GM23338 (cell line): Measurements from ENCODE around the gene MYH10. TPM values are rescaled to one million over a fixed set of nuclear protein-coding genes. Genes with fewer than 3 reads are reported as not detected.

Experiments used
- ATAC-seq: fragments of 200-7000 bp; cut with Tn5 transposase; 3 replicates; pipeline ENCODE4 v1.9.1; 2020
- DNase-seq: peaks from one replicate; pipeline ENCODE4 v3.0.0-alpha.2; 2015; ENCODE audit warnings: low spot score
- H2AFZ ChIP-seq: fragments of 200-600 bp; sonication (generic); 2 replicates; pipeline ENCODE4 v1.8.0; 2016; ENCODE audit warnings: antibody characterized with exemption, mild to moderate bottlenecking, moderate library complexity
- H3F3A ChIP-seq: fragments of 200-600 bp; sonication (generic); replicated peaks from 2 replicates; pipeline ENCODE4 v1.8.0; 2017; ENCODE audit warnings: antibody characterized with exemption, mixed run types, low read depth
- H3K27ac ChIP-seq: fragments of 200-600 bp; sonication (generic); 2 replicates; pipeline ENCODE4 v1.6.1; 2016; ENCODE audit warnings: low read depth
- H3K27me3 ChIP-seq: fragments of 200-600 bp; sonication (generic); 2 replicates; pipeline ENCODE4 v1.8.0; 2016; ENCODE audit warnings: mild to moderate bottlenecking, mixed run types, moderate library complexity; ENCODE audit not compliant: insufficient read depth
- H3K36me3 ChIP-seq: fragments of 200-600 bp; sonication (generic); 2 replicates; pipeline ENCODE4 v1.8.0; 2016; ENCODE audit warnings: mild to moderate bottlenecking; ENCODE audit not compliant: insufficient read depth
- H3K4me1 ChIP-seq: fragments of 200-600 bp; sonication (generic); 2 replicates; pipeline ENCODE4 v1.8.0; 2016; ENCODE audit warnings: mild to moderate bottlenecking, moderate library complexity; ENCODE audit not compliant: insufficient read depth
- H3K4me2 ChIP-seq: fragments of 200-600 bp; sonication (generic); 2 replicates; pipeline ENCODE4 v1.7.1; 2017; ENCODE audit warnings: mixed run types
- H3K4me3 ChIP-seq: fragments of 200-600 bp; sonication (generic); 2 replicates; pipeline ENCODE4 v1.6.1; 2016; ENCODE audit warnings: mixed run types
- H3K79me2 ChIP-seq: fragments of 200-600 bp; sonication (generic); replicated peaks from 2 replicates; pipeline ENCODE4 v1.8.0; 2017; ENCODE audit warnings: mild to moderate bottlenecking; ENCODE audit not compliant: insufficient read depth
- H3K9me2 ChIP-seq: fragments of 200-600 bp; sonication (generic); 2 replicates; pipeline ENCODE4 v1.8.0; 2017; ENCODE audit not compliant: insufficient read depth
- H4K20me1 ChIP-seq: fragments of 200-600 bp; sonication (generic); replicated peaks from 2 replicates; pipeline ENCODE4 v1.8.0; 2017; ENCODE audit warnings: mild to moderate bottlenecking; ENCODE audit not compliant: insufficient read depth
- H3K27ac Mint-ChIP-seq: 2 replicates; pipeline ENCODE4 v1.8.0; 2020; ENCODE audit warnings: inconsistent platforms, mild to moderate bottlenecking, moderate library complexity, mixed read lengths
- H3K27me3 Mint-ChIP-seq: 3 replicates; pipeline ENCODE4 v1.8.0; 2022; ENCODE audit warnings: low read depth, mild to moderate bottlenecking, moderate library complexity, mixed read lengths, inconsistent platforms; ENCODE audit not compliant: insufficient read depth, poor library complexity
- H3K36me3 Mint-ChIP-seq: 3 replicates; pipeline ENCODE4 v1.8.0; 2021; ENCODE audit warnings: low read depth, mild to moderate bottlenecking, inconsistent platforms, moderate library complexity, mixed read lengths
- H3K4me1 Mint-ChIP-seq: 3 replicates; pipeline ENCODE4 v1.8.0; 2020; ENCODE audit warnings: mild to moderate bottlenecking, inconsistent platforms, mixed read lengths
- H3K4me3 Mint-ChIP-seq: 3 replicates; pipeline ENCODE4 v1.8.0; 2021; ENCODE audit warnings: moderate library complexity, mild to moderate bottlenecking, inconsistent platforms, mixed read lengths
- H3K9me3 Mint-ChIP-seq: 3 replicates; pipeline ENCODE4 v1.8.0; 2020; ENCODE audit warnings: moderate library complexity, mild to moderate bottlenecking, inconsistent platforms, mixed read lengths
- JUNB ChIP-seq: IDR thresholded peaks from one replicate; pipeline ENCODE4 v1.6.1; 2016; ENCODE audit warnings: antibody characterized with exemption; ENCODE audit not compliant: unreplicated experiment
- NANOG ChIP-seq: IDR thresholded peaks from 2 replicates; pipeline ENCODE4 v1.6.1; 2016; ENCODE audit warnings: antibody characterized with exemption, borderline replicate concordance
- ZNF331 ChIP-seq: fragments of 250-450 bp; sonication (Bioruptor Pico); IDR thresholded peaks from 2 replicates; pipeline ENCODE4 v1.5.0; 2020; ENCODE audit warnings: low read depth, mild to moderate bottlenecking, moderate library complexity
- polyA plus RNA-seq: library from polyadenylated mRNA; unstranded; fragments of >200 nt; fragmentation: Nextera tagmentation; extraction: Ambion mirVana; gene quantifications from 2 replicates; pipeline ENCODE4 v1.2.1, GENCODE V29; 2016
- total RNA-seq: library from RNA; depleted of rRNA; stranded (reverse); fragments of >200 nt; shearing (Covaris generic); gene quantifications from 2 replicates; pipeline ENCODE4 v1.2.3, GENCODE V29; 2014
- TF ChIP-seq, protein P1 (sequence below): IDR thresholded peaks from 2 replicates; pipeline ENCODE4 v1.6.1; 2016; ENCODE audit warnings: antibody characterized with exemption
- TF ChIP-seq, protein P2 (sequence below): fragments of 250-450 bp; sonication (Bioruptor Pico); IDR thresholded peaks from 2 replicates; pipeline ENCODE4 v1.5.0; 2020; ENCODE audit warnings: mild to moderate bottlenecking, moderate library complexity
- TF ChIP-seq, protein P3 (sequence below), 2 experiments: fragments of 200-600 bp in 1 of 2; sonication (generic) in 1 of 2; conservative IDR thresholded peaks; 2 replicates each; pipeline versions ENCODE4 v1.5.1 to v1.6.1; 2016 to 2017; ENCODE audit warnings: antibody characterized with exemption in 2 of 2, low read depth in 2 of 2, mild to moderate bottlenecking in 2 of 2, moderate library complexity in 1 of 2

The MYH10 gene
- total and polyA plus RNA-seq, 2 experiments from 2014 or later: 89.5 to 230 TPM

DNA sequence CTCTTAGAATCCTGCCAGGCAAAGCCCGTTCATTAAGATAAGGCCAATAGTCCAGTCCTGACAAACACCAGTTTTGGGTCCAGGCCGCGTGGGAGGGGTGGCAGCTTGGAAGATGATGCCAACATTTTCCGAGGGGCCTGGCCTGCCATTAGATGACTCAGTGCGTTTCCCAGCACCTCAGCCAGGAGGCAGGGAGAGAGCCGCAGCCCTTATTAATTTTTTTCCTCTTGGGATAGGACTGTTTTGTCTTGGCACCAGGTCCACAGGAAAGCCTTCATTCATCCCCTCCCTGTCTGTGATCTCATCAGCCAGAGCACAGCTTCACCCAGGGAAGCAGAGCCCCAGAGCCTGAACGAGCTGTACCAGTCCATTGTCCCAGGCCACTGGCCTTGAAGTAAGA, 199.6 kb downstream of the MYH10 start:
- no peak overlapping the region for H3K4me2 ChIP-seq
- H3K79me2 ChIP-seq: no peaks in the 10 kb centered on the region
- DNase-seq (no peak), ATAC-seq (no peak)
- Mint-ChIP-seq H3K4me3 (no peak overlapping the region), H3K36me3 (no peaks in the 10 kb centered on the region; the same call in 2 of the 3 replicates), H3K27me3 (peaks cover 5% of the 10 kb centered on the region), H3K9me3 (no peaks in the 10 kb centered on the region), H3K4me1 (no peaks in the 10 kb centered on the region), H3K27ac (no peak overlapping the region)
- no peaks in the 10 kb centered on the region for H3K27me3 ChIP-seq
- no peaks in the 10 kb centered on the region; the same call in 1 of the 2 replicates for H3K9me2 ChIP-seq
- no peaks in the 10 kb centered on the region for H3K4me1 ChIP-seq
- H3K4me3 ChIP-seq: no peak overlapping the region
- H3F3A ChIP-seq: no peaks in the 10 kb centered on the region
- H2AFZ ChIP-seq: peak overlapping the region; percentile 76; the same call in 1 of the 2 replicates
- H3K36me3 ChIP-seq: no peaks in the 10 kb centered on the region
- TF ChIP-seq NANOG: no peak
- TF ChIP-seq, protein P1, sequence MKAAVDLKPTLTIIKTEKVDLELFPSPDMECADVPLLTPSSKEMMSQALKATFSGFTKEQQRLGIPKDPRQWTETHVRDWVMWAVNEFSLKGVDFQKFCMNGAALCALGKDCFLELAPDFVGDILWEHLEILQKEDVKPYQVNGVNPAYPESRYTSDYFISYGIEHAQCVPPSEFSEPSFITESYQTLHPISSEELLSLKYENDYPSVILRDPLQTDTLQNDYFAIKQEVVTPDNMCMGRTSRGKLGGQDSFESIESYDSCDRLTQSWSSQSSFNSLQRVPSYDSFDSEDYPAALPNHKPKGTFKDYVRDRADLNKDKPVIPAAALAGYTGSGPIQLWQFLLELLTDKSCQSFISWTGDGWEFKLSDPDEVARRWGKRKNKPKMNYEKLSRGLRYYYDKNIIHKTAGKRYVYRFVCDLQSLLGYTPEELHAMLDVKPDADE: no peak
- no peak for TF ChIP-seq ZNF331
- TF ChIP-seq, protein P2, sequence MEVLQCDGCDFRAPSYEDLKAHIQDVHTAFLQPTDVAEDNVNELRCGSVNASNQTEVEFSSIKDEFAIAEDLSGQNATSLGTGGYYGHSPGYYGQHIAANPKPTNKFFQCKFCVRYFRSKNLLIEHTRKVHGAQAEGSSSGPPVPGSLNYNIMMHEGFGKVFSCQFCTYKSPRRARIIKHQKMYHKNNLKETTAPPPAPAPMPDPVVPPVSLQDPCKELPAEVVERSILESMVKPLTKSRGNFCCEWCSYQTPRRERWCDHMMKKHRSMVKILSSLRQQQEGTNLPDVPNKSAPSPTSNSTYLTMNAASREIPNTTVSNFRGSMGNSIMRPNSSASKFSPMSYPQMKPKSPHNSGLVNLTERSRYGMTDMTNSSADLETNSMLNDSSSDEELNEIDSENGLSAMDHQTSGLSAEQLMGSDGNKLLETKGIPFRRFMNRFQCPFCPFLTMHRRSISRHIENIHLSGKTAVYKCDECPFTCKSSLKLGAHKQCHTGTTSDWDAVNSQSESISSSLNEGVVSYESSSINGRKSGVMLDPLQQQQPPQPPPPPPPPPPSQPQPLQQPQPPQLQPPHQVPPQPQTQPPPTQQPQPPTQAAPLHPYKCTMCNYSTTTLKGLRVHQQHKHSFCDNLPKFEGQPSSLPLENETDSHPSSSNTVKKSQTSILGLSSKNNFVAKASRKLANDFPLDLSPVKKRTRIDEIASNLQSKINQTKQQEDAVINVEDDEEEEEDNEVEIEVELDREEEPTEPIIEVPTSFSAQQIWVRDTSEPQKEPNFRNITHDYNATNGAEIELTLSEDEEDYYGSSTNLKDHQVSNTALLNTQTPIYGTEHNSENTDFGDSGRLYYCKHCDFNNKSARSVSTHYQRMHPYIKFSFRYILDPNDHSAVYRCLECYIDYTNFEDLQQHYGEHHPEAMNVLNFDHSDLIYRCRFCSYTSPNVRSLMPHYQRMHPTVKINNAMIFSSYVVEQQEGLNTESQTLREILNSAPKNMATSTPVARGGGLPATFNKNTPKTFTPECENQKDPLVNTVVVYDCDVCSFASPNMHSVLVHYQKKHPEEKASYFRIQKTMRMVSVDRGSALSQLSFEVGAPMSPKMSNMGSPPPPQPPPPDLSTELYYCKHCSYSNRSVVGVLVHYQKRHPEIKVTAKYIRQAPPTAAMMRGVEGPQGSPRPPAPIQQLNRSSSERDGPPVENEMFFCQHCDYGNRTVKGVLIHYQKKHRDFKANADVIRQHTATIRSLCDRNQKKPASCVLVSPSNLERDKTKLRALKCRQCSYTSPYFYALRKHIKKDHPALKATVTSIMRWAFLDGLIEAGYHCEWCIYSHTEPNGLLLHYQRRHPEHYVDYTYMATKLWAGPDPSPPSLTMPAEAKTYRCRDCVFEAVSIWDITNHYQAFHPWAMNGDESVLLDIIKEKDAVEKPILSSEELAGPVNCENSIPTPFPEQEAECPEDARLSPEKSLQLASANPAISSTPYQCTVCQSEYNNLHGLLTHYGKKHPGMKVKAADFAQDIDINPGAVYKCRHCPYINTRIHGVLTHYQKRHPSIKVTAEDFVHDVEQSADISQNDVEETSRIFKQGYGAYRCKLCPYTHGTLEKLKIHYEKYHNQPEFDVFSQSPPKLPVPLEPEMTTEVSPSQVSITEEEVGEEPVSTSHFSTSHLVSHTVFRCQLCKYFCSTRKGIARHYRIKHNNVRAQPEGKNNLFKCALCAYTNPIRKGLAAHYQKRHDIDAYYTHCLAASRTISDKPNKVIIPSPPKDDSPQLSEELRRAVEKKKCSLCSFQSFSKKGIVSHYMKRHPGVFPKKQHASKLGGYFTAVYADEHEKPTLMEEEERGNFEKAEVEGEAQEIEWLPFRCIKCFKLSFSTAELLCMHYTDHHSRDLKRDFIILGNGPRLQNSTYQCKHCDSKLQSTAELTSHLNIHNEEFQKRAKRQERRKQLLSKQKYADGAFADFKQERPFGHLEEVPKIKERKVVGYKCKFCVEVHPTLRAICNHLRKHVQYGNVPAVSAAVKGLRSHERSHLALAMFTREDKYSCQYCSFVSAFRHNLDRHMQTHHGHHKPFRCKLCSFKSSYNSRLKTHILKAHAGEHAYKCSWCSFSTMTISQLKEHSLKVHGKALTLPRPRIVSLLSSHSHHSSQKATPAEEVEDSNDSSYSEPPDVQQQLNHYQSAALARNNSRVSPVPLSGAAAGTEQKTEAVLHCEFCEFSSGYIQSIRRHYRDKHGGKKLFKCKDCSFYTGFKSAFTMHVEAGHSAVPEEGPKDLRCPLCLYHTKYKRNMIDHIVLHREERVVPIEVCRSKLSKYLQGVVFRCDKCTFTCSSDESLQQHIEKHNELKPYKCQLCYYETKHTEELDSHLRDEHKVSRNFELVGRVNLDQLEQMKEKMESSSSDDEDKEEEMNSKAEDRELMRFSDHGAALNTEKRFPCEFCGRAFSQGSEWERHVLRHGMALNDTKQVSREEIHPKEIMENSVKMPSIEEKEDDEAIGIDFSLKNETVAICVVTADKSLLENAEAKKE (CRISPR knock-in tag): no peak
- TF ChIP-seq JUNB: no peak
- no peaks in the 10 kb centered on the region for H4K20me1 ChIP-seq
- H3K27ac ChIP-seq: no peak overlapping the region

DNA sequence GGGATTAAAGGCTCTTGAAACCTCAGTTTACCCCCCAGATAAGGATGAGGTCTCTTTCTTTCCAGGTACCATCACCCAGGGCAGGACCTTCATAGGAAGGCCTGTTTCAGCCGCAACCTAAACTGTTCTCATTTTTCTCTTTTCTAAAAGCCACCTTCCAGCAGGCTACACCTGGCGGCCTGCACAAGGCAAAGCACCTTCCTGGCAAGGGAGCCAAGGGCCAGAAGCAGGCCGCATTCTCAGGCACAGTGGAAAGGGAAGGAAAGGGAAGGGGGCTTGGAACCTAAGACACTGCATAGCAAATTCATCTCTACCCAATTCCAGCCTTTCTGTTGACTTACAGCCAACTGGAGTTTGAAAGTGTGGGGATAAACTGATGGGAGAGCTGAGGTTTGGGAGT, 203.7 kb downstream of the MYH10 start:
- Histone ChIP-seq H3F3A (no peaks in the 10 kb centered on the region), H3K4me2 (no peak overlapping the region), H3K4me1 (no peaks in the 10 kb centered on the region), H3K27me3 (no peaks in the 10 kb centered on the region), H3K27ac (no peak overlapping the region), H2AFZ (no peak overlapping the region), H4K20me1 (no peaks in the 10 kb centered on the region), H3K9me2 (no peaks in the 10 kb centered on the region; the same call in 1 of the 2 replicates), H3K36me3 (no peaks in the 10 kb centered on the region), H3K79me2 (no peaks in the 10 kb centered on the region), H3K4me3 (no peak overlapping the region)
- Mint-ChIP-seq H3K4me1 (no peaks in the 10 kb centered on the region), H3K27me3 (peaks cover 5% of the 10 kb centered on the region), H3K36me3 (no peaks in the 10 kb centered on the region), H3K27ac (no peak overlapping the region), H3K9me3 (no peaks in the 10 kb centered on the region), H3K4me3 (no peak overlapping the region)
- DNase-seq (peak; percentile 33), ATAC-seq (peak; percentile 64)
- TF ChIP-seq, protein P3, sequence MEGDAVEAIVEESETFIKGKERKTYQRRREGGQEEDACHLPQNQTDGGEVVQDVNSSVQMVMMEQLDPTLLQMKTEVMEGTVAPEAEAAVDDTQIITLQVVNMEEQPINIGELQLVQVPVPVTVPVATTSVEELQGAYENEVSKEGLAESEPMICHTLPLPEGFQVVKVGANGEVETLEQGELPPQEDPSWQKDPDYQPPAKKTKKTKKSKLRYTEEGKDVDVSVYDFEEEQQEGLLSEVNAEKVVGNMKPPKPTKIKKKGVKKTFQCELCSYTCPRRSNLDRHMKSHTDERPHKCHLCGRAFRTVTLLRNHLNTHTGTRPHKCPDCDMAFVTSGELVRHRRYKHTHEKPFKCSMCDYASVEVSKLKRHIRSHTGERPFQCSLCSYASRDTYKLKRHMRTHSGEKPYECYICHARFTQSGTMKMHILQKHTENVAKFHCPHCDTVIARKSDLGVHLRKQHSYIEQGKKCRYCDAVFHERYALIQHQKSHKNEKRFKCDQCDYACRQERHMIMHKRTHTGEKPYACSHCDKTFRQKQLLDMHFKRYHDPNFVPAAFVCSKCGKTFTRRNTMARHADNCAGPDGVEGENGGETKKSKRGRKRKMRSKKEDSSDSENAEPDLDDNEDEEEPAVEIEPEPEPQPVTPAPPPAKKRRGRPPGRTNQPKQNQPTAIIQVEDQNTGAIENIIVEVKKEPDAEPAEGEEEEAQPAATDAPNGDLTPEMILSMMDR (conservative IDR thresholded peaks at IDR 0.05; ENCODE audit: low read depth in 2 of 2): 0 out of 4 replicates have a peak, but pooled peaks of 1 of the 2 experiments have one; percentile 18
